Erythroblast (primary cell): ENCODE measurements around the gene ITGAD.

ENCODE experiments used
- GATA1 ChIP-seq: IDR thresholded peaks from 2 replicates; pipeline ENCODE4 v1.6.1; 2011; ENCODE audit warnings: low read depth, mild to moderate bottlenecking, control low read depth, low read length, moderate library complexity
- POLR2A ChIP-seq: IDR thresholded peaks from 2 replicates; pipeline ENCODE4 v1.6.1; 2011; ENCODE audit warnings: mild to moderate bottlenecking, low read length

DNA sequence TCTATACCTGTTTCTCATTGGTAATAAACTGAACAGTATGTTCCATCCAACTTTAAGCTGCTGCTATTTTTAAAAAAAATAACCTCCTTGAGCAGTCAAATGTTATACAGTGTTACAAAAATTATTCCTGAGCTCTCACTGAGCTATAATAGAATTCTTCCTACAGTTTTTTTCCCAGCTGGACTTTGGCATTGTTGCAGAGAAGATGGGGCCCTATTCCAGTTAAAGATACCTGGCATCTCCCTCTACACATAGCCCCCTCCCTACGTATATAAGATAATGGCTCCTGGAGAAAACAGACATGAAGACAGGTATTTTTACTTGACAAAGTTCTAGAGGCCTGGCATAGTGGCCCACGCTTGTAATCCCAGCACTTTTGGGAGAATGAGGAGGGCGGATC is 36.7 kb downstream of the ITGAD start:
- TF ChIP-seq GATA1 (no peak), POLR2A (no peak)
